MCF 10A (cell line): ENCODE data around the gene LRRC57. TPM values are rescaled to one million over a fixed set of nuclear protein-coding genes. Genes with fewer than 3 reads are reported as not detected.
A peak's percentile ranks its signal among the peaks of the same experiment; 100 is the strongest.

Experiments
- BruUV-seq: library from RNA; stranded (reverse); fragments of 400-500 nt; replicated peaks from 2 replicates; lab custom pipeline; 2021; lab: Mats Ljungman, UMichigan
- CTCF ChIA-PET: fragments of 300-600 bp; sonication (Branson Sonifier 250); formaldehyde crosslinking; extraction: SDS; loops from one replicate; lab custom pipeline; 2021; ENCODE audit warnings: antibody characterized with exemption, inconsistent platforms; lab: Yijun Ruan, JAX
- POLR2A ChIA-PET: fragments of 300-600, 350-650 bp; sonication (Branson Sonifier 250); formaldehyde crosslinking; extraction: SDS; loops from one replicate; lab custom pipeline; 2020; ENCODE audit warnings: antibody characterized with exemption, inconsistent platforms; lab: Yijun Ruan, JAX
- DNase-seq: peaks from one replicate; pipeline ENCODE4 v3.0.0-alpha.2; 2018; ENCODE audit not compliant: unreplicated experiment
- H3K27ac Mint-ChIP-seq: one replicate; pipeline ENCODE4 v1.8.0; 2022; ENCODE audit warnings: mild to moderate bottlenecking, low read depth, mixed read lengths; ENCODE audit not compliant: unreplicated experiment
- H3K27me3 Mint-ChIP-seq: one replicate; pipeline ENCODE4 v1.8.0; 2022; ENCODE audit warnings: mixed read lengths; ENCODE audit not compliant: insufficient read depth, unreplicated experiment
- H3K36me3 Mint-ChIP-seq: one replicate; pipeline ENCODE4 v1.8.0; 2022; ENCODE audit warnings: mild to moderate bottlenecking, moderate library complexity, mixed read lengths; ENCODE audit not compliant: insufficient read depth, unreplicated experiment
- H3K4me1 Mint-ChIP-seq: one replicate; pipeline ENCODE4 v1.8.0; 2022; ENCODE audit warnings: mixed read lengths; ENCODE audit not compliant: insufficient read depth, unreplicated experiment
- H3K4me3 Mint-ChIP-seq: one replicate; pipeline ENCODE4 v1.8.0; 2022; ENCODE audit warnings: mild to moderate bottlenecking, moderate library complexity, mixed read lengths; ENCODE audit not compliant: unreplicated experiment
- H3K9me3 Mint-ChIP-seq: one replicate; pipeline ENCODE4 v1.8.0; 2022; ENCODE audit warnings: mixed read lengths; ENCODE audit not compliant: unreplicated experiment
- intact Hi-C: fragments of 100-400 bp; cut with micrococcal nuclease; formaldehyde crosslinking; loops from 2 replicates; pipeline ENCODE4 v1.14.1; 2022
- total RNA-seq: library from RNA; stranded (reverse); gene quantifications from 2 replicates; pipeline ENCODE4 v1.2.3, GENCODE V29; 2022
- TF ChIP-seq, protein P1 (sequence below): fragments of 200-600 bp; IDR thresholded peaks from one replicate; pipeline ENCODE4 v1.8.0; 2022; ENCODE audit warnings: antibody characterized with exemption, mild to moderate bottlenecking; ENCODE audit not compliant: unreplicated experiment

LRRC57 gene
- total RNA-seq, 1 experiment from 2014 or later = 18.3 TPM

DNA sequence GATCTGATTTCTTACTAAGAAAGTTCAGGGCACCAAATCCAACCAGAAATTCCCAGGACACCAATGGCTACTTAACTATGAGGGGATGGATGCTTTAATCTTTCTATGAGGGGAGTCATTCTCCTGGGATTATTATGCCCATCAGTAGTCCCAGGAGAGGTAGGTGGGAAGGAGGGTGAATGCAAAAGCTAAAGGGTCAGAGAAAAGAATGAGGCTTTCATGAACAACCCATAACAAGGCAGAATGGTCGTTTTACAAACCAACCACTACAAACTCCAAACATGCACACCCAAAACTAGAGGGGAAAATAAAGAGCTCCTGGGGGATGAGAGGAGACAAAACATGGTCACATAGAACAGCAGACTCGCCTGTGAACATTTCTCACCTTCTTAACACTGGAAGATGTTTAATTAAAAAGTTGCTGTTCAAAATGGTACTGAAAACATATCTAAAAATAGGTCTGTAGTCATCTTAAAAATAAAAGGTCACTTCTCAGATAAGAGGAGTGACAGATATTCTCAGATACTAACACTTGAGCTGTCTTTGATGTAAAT, 30.5 kb upstream of the LRRC57 start:
- Mint-ChIP-seq H3K27me3 (no peaks in the 10 kb centered on the region), H3K4me1 (peaks cover 13% of the 10 kb centered on the region), H3K27ac (no peak overlapping the region), H3K4me3 (no peak overlapping the region), H3K36me3 (peaks cover 6% of the 10 kb centered on the region), H3K9me3 (no peaks in the 10 kb centered on the region)
- intact Hi-C loops = no loop called here
- CTCF ChIA-PET = interaction anchor here (0.6 kb wide), 1 partner anchor 688 kb away, joined by 4 read pairs; no protein-coding TSS in a partner anchor
- TF ChIP-seq, protein P1, sequence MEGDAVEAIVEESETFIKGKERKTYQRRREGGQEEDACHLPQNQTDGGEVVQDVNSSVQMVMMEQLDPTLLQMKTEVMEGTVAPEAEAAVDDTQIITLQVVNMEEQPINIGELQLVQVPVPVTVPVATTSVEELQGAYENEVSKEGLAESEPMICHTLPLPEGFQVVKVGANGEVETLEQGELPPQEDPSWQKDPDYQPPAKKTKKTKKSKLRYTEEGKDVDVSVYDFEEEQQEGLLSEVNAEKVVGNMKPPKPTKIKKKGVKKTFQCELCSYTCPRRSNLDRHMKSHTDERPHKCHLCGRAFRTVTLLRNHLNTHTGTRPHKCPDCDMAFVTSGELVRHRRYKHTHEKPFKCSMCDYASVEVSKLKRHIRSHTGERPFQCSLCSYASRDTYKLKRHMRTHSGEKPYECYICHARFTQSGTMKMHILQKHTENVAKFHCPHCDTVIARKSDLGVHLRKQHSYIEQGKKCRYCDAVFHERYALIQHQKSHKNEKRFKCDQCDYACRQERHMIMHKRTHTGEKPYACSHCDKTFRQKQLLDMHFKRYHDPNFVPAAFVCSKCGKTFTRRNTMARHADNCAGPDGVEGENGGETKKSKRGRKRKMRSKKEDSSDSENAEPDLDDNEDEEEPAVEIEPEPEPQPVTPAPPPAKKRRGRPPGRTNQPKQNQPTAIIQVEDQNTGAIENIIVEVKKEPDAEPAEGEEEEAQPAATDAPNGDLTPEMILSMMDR = no peak
- no peak for DNase-seq
- BruUV-seq = no TSS peak
- POLR2A ChIA-PET = interaction anchor here (0.7 kb wide), 1 partner anchor 839 kb away, joined by 4 read pairs; no protein-coding TSS in a partner anchor

GRCh38 chr15:42577514-42578031, 29.0 kb upstream of the LRRC57 start:
- TF ChIP-seq, protein P1 = no peak
- Mint-ChIP-seq H3K27ac (no peak overlapping the region), H3K36me3 (peaks cover 6% of the 10 kb centered on the region), H3K9me3 (no peaks in the 10 kb centered on the region), H3K4me3 (no peak overlapping the region), H3K4me1 (peaks cover 13% of the 10 kb centered on the region), H3K27me3 (no peaks in the 10 kb centered on the region)
- intact Hi-C loops = no loop called here
- BruUV-seq = no TSS peak
- DNase-seq = no peak
- CTCF ChIA-PET = interaction anchor here (0.8 kb wide), 1 partner anchor 82 kb away, joined by 3 read pairs; the partner anchor contains the start of gene SNAP23
- POLR2A ChIA-PET = no interaction called here

DNA sequence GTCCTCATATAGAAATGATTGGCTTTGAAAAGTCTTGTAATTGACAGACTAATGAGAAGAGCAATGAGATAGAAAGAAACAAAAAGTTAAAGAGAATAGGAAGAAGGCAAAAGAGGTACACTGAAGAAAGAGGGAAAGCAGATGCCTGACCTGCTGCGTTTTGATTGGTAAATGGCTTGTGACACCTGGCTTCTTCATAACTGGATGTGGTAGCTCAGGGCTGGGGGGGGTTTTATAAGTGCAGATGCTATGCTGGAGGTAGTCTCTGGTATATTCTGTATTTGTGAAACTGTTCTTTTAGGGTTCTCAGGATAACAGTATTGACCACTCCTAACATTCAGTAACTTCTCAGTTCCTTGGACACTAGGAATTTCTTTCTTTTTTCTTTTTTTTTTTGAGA, 28.2 kb upstream of the LRRC57 start:
- H3K4me3 Mint-ChIP-seq = no peak overlapping the region
- ChIA-PET CTCF (interaction anchor here (0.8 kb wide), 1 partner anchor 81 kb away, joined by 3 read pairs; the partner anchor contains the start of gene SNAP23), POLR2A (interaction anchor here (0.6 to 2.2 kb wide), 2 partner anchors 9 to 20 kb away, joined by 3 to 13 read pairs; no protein-coding TSS in a partner anchor)
- no peak for DNase-seq
- BruUV-seq = TSS peak; percentile 19
- peaks cover 13% of the 10 kb centered on the region for H3K4me1 Mint-ChIP-seq
- no peaks in the 10 kb centered on the region for H3K27me3 Mint-ChIP-seq
- H3K36me3 Mint-ChIP-seq = peaks cover 3% of the 10 kb centered on the region
- H3K9me3 Mint-ChIP-seq = no peaks in the 10 kb centered on the region
- TF ChIP-seq, protein P1 = no peak
- no peak overlapping the region for H3K27ac Mint-ChIP-seq
- intact Hi-C loops = no loop called here

- intact Hi-C loops = no loop called here
- H3K27ac Mint-ChIP-seq = no peak overlapping the region
- H3K4me1 Mint-ChIP-seq = peaks cover 11% of the 10 kb centered on the region
- no peaks in the 10 kb centered on the region for H3K9me3 Mint-ChIP-seq
- H3K4me3 Mint-ChIP-seq = peak overlapping the region; percentile 89
- H3K27me3 Mint-ChIP-seq = no peaks in the 10 kb centered on the region
- DNase-seq = no peak
- ChIA-PET POLR2A (interaction anchor here (0.6 to 2.8 kb wide), 10 partner anchors 9 to 345 kb away, joined by 3 to 27 read pairs (median 6); partner anchors contain the start of genes HAUS2, LRRC57, SNAP23 and TMEM87A), CTCF (no interaction called here)
- H3K36me3 Mint-ChIP-seq = no peaks in the 10 kb centered on the region
- TF ChIP-seq, protein P1 = no peak
- BruUV-seq = no TSS peak
Measured at GRCh38 chr15:42576040-42576594, 27.5 kb upstream of the LRRC57 start.
